Right lobe of liver (tissue), 6 donors: Measurements from ENCODE around the gene MAGI1. TPM values are rescaled to one million over a fixed set of nuclear protein-coding genes. Genes with fewer than 3 reads are reported as not detected.

Experiments used
- ATAC-seq, 4 donors: fragments of 200-7000 bp; cut with Tn5 transposase; one replicate each; pipeline ENCODE4 v1.9.1; 2020; ENCODE audit warnings: mild to moderate bottlenecking in 4 of 4, moderate library complexity in 4 of 4
- DNase-seq, 3 donors: peaks; one replicate each; pipeline ENCODE4 v3.0.0-alpha.2; 2020
- H3K27ac ChIP-seq, 3 donors: fragments of 200-600 bp; one replicate each; pipeline ENCODE4 v1.8.0; 2022
- H3K27me3 ChIP-seq, 2 donors: fragments of 200-600 bp; one replicate each; pipeline ENCODE4 v1.8.0; 2022
- H3K36me3 ChIP-seq, 4 donors: fragments of 200-600 bp; sonication (generic) in 1 of 4; one replicate each; pipeline versions ENCODE4 v1.5.1 to v1.8.0; 2017 to 2022; ENCODE audit warnings: control low read depth in 1 of 4
- H3K4me1 ChIP-seq, 4 donors: fragments of 200-600 bp; sonication (generic) in 1 of 4; one replicate each; pipeline versions ENCODE4 v1.5.1 to v1.8.0; 2017 to 2022; ENCODE audit warnings: control low read depth in 1 of 4
- H3K4me3 ChIP-seq, 3 donors: fragments of 200-600 bp; one replicate each; pipeline ENCODE4 v1.8.0; 2022
- H3K9me3 ChIP-seq, 4 donors: fragments of 200-600 bp; sonication (generic) in 1 of 4; one replicate each; pipeline versions ENCODE4 v1.5.1 to v1.8.0; 2017 to 2022; ENCODE audit warnings: control low read depth in 1 of 4
- POLR2A ChIP-seq: fragments of 450-650 bp; IDR thresholded peaks from one replicate; pipeline ENCODE4 v1.6.1; 2017; ENCODE audit warnings: antibody characterized with exemption, mild to moderate bottlenecking
- WGBS: methylation state at CpG from one replicate; pipeline ENCODE4 v1.1.6; 2018; ENCODE audit warnings: low coverage, low lambda C conversion rate; ENCODE audit not compliant: insufficient coverage; ENCODE audit errors: missing lambda C conversion rate; 5-methylcytosine and 5-hydroxymethylcytosine counted together
- intact Hi-C, 2 donors: fragments of 100-400 bp; cut with DNase I; formaldehyde crosslinking; loops; one replicate each; pipeline versions ENCODE4 v1.11.2 to v1.14.1; 2022
- total RNA-seq, 6 experiments: library from RNA; depleted of rRNA in 2 of 6; stranded (reverse); fragments of >200 nt in 2 of 6; fragmentation: NEBNext Ultra II Directional in 3 of 6; extraction: Animal tissue kit (Norgen Biotek cat#: 25700) in 3 of 6; gene quantifications; one replicate each; pipeline versions ENCODE4 v1.1.0 to v1.2.4, GENCODE V29; 2016 to 2023
- TF ChIP-seq, protein P1 (sequence below), 4 donors: fragments of 200-600 bp in 3 of 4; fragments of 450-650 bp in 1 of 4; IDR thresholded peaks; one replicate each; pipeline versions ENCODE4 v1.5.1 to v1.8.0; 2016 to 2022; ENCODE audit warnings: antibody characterized with exemption in 4 of 4, mild to moderate bottlenecking in 2 of 4
- donor health status: DM: no; HTN: yes; CAD: no.
- donor health status: DM: no; HTN: no; CAD: no.
- donor health status: DM: no; HTN: no; CAD: no.
- donor health status: DM: no; HTN: yes; CAD: no.
- donor health status: DM: no; HTN: yes; CAD: no.

Gene MAGI1
- total RNA-seq, 6 experiments from 2014 or later, result 22.6 to 37.7 (median 26.9) TPM

DNA sequence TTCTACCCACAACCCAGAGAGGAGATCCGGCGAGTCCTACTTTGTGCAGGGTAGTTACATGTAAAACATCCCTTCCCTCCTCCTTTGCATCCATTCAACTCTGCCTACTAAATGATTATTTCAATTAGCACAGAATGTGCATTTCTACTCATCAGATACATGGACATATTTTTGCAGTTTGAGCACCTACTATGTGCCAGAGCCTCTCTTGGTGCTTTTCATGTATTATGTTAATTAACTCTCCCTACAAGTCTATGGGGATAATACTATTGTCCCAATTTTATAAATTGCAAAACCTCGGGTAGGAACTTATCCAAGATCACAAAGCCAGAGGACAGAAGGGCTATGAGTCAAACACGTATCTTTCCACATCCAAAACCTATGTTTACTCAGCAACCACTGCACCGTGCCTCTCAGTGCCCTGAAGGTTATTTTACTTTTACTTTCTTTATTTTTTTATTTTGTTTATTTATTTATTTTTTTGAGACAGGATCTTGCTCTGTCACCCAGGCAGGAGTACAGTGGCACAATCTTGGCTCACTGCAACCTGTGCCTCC lies 432.8 kb downstream of the MAGI1 start:
- intact Hi-C loops, result no loop called here
- peak overlapping the region in 1 of 3 donors; percentile 39 for H3K4me3 ChIP-seq
- H3K36me3 ChIP-seq, result no peaks in the 10 kb centered on the region
- 47% methylated on average over 5 of the region's 5 CpGs for WGBS
- H3K9me3 ChIP-seq, result no peaks in the 10 kb centered on the region
- peaks cover 0 to 5% (median 0%) of the 10 kb centered on the region in 4 donors for H3K4me1 ChIP-seq
- peak; percentile 81 to 98 (median 95) for ATAC-seq
- TF ChIP-seq, protein P1, sequence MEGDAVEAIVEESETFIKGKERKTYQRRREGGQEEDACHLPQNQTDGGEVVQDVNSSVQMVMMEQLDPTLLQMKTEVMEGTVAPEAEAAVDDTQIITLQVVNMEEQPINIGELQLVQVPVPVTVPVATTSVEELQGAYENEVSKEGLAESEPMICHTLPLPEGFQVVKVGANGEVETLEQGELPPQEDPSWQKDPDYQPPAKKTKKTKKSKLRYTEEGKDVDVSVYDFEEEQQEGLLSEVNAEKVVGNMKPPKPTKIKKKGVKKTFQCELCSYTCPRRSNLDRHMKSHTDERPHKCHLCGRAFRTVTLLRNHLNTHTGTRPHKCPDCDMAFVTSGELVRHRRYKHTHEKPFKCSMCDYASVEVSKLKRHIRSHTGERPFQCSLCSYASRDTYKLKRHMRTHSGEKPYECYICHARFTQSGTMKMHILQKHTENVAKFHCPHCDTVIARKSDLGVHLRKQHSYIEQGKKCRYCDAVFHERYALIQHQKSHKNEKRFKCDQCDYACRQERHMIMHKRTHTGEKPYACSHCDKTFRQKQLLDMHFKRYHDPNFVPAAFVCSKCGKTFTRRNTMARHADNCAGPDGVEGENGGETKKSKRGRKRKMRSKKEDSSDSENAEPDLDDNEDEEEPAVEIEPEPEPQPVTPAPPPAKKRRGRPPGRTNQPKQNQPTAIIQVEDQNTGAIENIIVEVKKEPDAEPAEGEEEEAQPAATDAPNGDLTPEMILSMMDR (IDR thresholded peaks at IDR 0.05), result no peak
- TF ChIP-seq POLR2A, result no peak
- peak in 1 of 3 donors; percentile 19 for DNase-seq
- H3K27ac ChIP-seq, result peak overlapping the region in 2 of 3 donors; percentile 22 to 53
- no peaks in the 10 kb centered on the region for H3K27me3 ChIP-seq

GRCh38 chr3:65604863-65605526 lies 433.7 kb downstream of the MAGI1 start:
- no peak for ATAC-seq
- Histone ChIP-seq H3K27ac (no peak overlapping the region), H3K4me1 (peaks cover 0 to 5% (median 0%) of the 10 kb centered on the region in 4 donors)

DNA sequence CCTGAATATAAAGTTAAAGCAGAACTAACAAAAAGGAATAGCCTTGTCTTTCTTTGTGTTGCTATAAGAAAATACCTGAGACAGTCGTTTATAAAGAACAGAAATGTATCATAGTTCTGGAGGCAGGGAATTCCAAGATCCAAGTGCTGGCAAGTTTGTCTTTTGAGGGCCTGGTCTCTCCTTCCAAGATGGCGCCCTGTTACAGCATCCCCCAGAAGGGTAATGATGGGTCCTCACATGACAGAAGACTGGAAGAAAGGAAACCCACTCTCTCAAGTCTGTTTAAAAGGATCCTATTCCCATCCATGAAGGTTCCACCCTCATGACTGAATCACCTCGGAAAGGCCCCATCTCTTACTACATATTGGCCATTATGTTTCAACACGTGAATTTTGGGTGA lies 435.1 kb downstream of the MAGI1 start:
- Histone ChIP-seq H3K36me3 (no peaks in the 10 kb centered on the region), H3K4me1 (peaks cover 0 to 5% (median 0%) of the 10 kb centered on the region in 4 donors), H3K27me3 (no peaks in the 10 kb centered on the region), H3K27ac (no peak overlapping the region), H3K9me3 (no peaks in the 10 kb centered on the region), H3K4me3 (no peak overlapping the region)
- DNase-seq (no peak), ATAC-seq (no peak)
- TF ChIP-seq, protein P1 (IDR thresholded peaks at IDR 0.05), result no peak
- TF ChIP-seq POLR2A, result no peak
- 84% methylated on average over 4 of the region's 4 CpGs for WGBS
- intact Hi-C loops, result no loop called here

More at GRCh38 chr3:65604863-65605526, 433.7 kb downstream of the MAGI1 start:
- intact Hi-C loops, result no loop called here
- TF ChIP-seq POLR2A, result no peak
- TF ChIP-seq, protein P1 (IDR thresholded peaks at IDR 0.05), result no peak
- Histone ChIP-seq H3K4me3 (no peak overlapping the region), H3K36me3 (no peaks in the 10 kb centered on the region), H3K9me3 (no peaks in the 10 kb centered on the region), H3K27me3 (no peaks in the 10 kb centered on the region)
- DNase-seq, result no peak
- WGBS, result 57% methylated on average over 3 of the region's 3 CpGs

GRCh38 chr3:65600888-65601287 lies 437.8 kb downstream of the MAGI1 start:
- no peak overlapping the region for H3K4me3 ChIP-seq
- TF ChIP-seq, protein P1 (IDR thresholded peaks at IDR 0.05), result no peak
- no peak for TF ChIP-seq POLR2A
- intact Hi-C loops, result no loop called here
- no peaks in the 10 kb centered on the region for H3K9me3 ChIP-seq
- 55% methylated on average over 2 of the region's 2 CpGs for WGBS
- no peak overlapping the region for H3K27ac ChIP-seq
- H3K27me3 ChIP-seq, result no peaks in the 10 kb centered on the region
- no peaks in the 10 kb centered on the region for H3K36me3 ChIP-seq
- no peak for ATAC-seq
- H3K4me1 ChIP-seq, result peaks cover 0 to 4% (median 0%) of the 10 kb centered on the region in 4 donors
- no peak for DNase-seq
